ENCODE measurements around the gene PF4V1.

PF4V1 gene

GRCh38 chr4:73853246-73853704 lies at the start of gene PF4V1:
Gene PF4V1, plus strand, starts transcription at chr4:73853296. Its CDS starts 67 bp downstream, at chr4:73853363.
- TF ChIP-seq ZNF274 (IDR thresholded peaks at IDR 0.05; ENCODE audit: low read depth, low read length), result no peak
- no peak within 1 kb of the TSS for H3K4me3 ChIP-seq (ENCODE audit: low read length)

DNA sequence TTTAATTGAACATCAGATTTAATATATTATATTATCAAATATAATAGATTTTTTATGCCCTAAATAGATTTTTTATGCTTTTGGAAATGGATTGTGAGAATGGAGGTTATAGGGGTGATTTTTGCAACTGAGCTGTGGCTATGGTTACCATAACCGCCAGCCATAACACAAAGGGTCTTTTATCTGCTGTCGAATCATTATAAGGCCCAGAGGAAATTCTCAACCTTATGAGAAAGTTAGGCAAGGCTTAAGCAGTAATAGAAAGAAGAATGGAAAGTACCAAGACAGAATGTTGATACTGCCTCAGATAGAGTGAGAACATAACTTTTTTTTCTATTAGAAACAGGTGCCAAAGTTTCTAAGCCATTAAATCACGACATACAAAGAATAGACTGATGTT lies 42.9 kb upstream of the PF4V1 start:
- no peak for TF ChIP-seq ZNF274 (IDR thresholded peaks at IDR 0.05; ENCODE audit: low read depth, low read length)

GRCh38 chr4:73811841-73812240 lies 41.3 kb upstream of the PF4V1 start:
- H3K4me3 ChIP-seq (ENCODE audit: low read length), result no peak overlapping the region

More for the DNA sequence above, 42.9 kb upstream of the PF4V1 start:
- H3K4me3 ChIP-seq (ENCODE audit: low read length), result no peak overlapping the region

DNA sequence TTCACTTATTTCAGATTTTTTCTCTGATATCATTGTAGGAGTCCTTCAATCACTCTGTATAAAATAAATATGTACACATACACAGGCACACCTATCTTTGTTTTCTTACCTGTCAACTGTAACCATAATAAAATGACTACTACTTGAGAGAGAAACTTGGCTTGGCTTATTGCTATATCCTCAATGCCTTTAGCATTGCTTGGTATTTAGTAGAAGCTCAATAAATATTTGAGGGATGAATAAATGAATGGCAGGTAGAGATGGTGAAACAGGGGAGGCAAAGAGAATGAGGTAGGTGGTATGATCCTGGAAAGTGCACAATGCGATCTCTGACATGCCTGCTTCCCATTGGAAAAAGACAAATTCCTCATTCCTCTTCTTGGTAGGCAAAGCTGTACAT lies 38.4 kb upstream of the PF4V1 start:
- TF ChIP-seq ZNF274 (IDR thresholded peaks at IDR 0.05; ENCODE audit: low read depth, low read length), result no peak

More at GRCh38 chr4:73811841-73812240, 41.3 kb upstream of the PF4V1 start:
- TF ChIP-seq ZNF274 (IDR thresholded peaks at IDR 0.05; ENCODE audit: low read depth, low read length), result no peak

DNA sequence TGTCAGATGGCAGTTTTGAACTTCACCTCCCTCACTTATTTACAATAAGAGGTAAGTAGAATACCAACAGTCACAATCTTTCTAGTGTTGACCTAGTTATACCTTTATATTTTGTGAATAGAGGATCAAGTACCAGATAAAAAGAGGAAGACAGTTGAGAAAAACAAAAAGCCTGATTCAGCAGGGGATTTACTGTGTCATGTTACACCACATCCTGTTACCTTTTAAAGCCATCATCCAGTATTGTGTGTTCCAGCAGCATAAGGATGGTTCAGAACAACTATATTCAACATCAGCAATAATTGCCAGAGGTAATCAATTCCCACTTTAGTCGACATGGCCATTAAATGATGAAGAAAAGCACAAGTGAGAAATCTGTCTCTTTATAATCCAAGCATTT lies 38.0 kb upstream of the PF4V1 start:
- TF ChIP-seq ZNF274 (IDR thresholded peaks at IDR 0.05; ENCODE audit: low read depth, low read length), result no peak
- no peak overlapping the region for H3K4me3 ChIP-seq (ENCODE audit: low read length)

More for the DNA sequence above, 38.4 kb upstream of the PF4V1 start:
- no peak overlapping the region for H3K4me3 ChIP-seq (ENCODE audit: low read length)

GRCh38 chr4:73816814-73817213 lies 36.3 kb upstream of the PF4V1 start:
- no peak for TF ChIP-seq ZNF274 (IDR thresholded peaks at IDR 0.05; ENCODE audit: low read depth, low read length)
- no peak overlapping the region for H3K4me3 ChIP-seq (ENCODE audit: low read length)

- no peak overlapping the region for H3K4me3 ChIP-seq (ENCODE audit: low read length)
- no peak for TF ChIP-seq ZNF274 (IDR thresholded peaks at IDR 0.05; ENCODE audit: low read depth, low read length)
These were observed 35.8 kb upstream of the PF4V1 start for GRCh38 chr4:73817341-73817740.

GRCh38 chr4:73821325-73821724 lies 31.8 kb upstream of the PF4V1 start:
- no peak for TF ChIP-seq ZNF274 (IDR thresholded peaks at IDR 0.05; ENCODE audit: low read depth, low read length)

DNA sequence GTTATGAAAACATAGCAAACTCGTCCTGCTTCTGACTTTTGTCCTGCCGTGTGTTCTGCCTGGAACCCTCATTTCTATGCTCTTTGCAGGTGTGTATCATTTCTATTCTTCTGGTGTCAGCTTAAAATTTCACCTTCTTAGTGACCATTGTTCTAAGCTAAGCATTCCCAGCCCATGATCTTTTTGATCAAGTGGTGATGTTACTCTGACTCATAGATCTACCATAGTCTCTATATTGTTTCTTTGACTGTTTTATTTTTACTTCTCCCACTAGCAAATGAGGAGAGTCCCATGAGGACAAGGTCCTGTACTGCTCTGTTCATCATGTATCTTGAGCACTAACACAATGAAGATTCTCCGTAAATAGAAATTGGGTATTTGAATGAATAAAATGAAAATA lies 30.7 kb upstream of the PF4V1 start:
- no peak for TF ChIP-seq ZNF274 (IDR thresholded peaks at IDR 0.05; ENCODE audit: low read depth, low read length)
- H3K4me3 ChIP-seq (ENCODE audit: low read length), result no peak overlapping the region

More at GRCh38 chr4:73821325-73821724, 31.8 kb upstream of the PF4V1 start:
- no peak overlapping the region for H3K4me3 ChIP-seq (ENCODE audit: low read length)

DNA sequence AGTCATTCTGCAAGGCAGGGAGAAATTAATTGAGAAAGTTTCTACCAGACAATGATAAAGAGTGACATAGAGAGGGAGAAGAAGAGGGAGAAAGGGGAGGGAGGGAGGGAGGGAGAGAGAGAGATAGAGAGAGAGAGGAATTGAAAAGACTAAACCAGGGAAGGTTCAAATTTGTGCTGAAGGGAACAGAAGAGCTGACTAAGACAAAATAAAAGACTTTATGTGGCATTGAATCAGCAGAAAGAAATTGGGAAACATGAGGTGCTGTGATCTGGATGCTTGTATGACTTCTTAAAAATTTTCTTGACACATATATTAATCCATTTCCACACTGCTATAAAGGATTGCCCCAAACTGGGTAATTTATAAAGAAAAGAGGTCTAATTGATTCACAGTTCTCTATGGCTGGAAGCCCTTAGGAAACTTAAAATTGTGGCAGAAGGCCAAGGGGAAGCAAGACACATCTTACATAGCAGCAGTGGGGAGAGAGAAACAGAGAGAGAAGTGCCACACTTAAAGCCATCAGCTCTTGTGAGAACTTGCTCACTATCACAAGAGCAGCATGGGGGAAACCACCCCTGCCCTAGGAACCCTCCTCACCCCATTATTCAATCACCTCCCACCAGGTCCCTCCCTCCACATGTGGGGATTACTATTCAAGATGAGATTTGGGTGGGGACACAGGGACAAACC lies 30.1 kb upstream of the PF4V1 start:
- TF ChIP-seq ZNF274 (IDR thresholded peaks at IDR 0.05; ENCODE audit: low read depth, low read length), result no peak
- H3K4me3 ChIP-seq (ENCODE audit: low read length), result no peak overlapping the region

- no peak overlapping the region for H3K4me3 ChIP-seq (ENCODE audit: low read length)
- TF ChIP-seq ZNF274 (IDR thresholded peaks at IDR 0.05; ENCODE audit: low read depth, low read length), result no peak
These were observed 29.3 kb upstream of the PF4V1 start for GRCh38 chr4:73823760-73824159.

GRCh38 chr4:73828956-73829355 lies 24.1 kb upstream of the PF4V1 start:
- TF ChIP-seq ZNF274 (IDR thresholded peaks at IDR 0.05; ENCODE audit: low read depth, low read length), result no peak
- H3K4me3 ChIP-seq (ENCODE audit: low read length), result no peak overlapping the region

DNA sequence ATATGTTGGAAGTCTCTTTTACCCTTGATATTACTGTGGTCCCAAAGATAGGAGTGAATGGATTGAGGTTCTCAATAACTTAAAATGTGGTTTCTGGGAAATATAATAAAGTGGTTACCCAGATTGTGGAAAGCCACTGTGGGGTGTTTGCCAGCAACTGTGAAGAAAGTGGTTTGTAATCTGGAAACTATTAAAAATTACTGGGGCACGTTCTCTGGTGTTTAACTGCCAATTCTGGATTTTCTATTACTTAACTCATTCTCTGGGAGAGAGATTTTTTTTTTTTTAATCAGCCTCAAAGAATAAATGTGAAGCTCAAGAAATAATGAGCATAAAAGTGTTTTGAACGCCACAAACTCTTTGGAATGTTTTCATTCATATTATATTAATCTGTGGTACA lies 21.5 kb upstream of the PF4V1 start:
- TF ChIP-seq ZNF274 (IDR thresholded peaks at IDR 0.05; ENCODE audit: low read depth, low read length), result no peak
- no peak overlapping the region for H3K4me3 ChIP-seq (ENCODE audit: low read length)

DNA sequence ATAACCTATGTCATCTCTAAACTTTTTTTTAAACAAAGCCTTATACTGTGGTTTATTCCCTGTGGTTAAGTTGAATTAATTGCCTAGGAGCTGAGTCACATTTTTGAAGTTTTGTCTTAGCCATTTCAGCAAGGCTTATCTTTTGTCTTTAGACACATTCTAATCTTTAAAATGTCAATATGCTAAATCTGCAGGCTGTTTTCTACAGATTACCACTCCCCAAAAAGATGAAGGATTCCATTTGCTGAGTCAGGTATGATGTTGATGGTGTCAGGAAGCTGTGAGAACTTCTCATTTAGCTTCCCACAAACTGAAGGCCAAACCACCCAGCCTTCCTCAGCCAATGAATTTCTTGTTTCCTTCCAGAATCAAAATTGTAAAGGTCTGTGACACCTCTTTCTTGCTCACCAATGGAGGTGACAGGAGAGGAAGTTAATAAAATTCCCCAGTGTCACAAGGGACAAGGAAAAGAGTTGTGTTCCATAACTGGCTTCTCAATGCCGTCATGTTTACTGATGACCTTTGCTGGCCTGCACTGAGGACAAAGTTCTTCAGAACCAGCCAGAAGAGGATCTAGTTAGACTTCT lies 20.4 kb upstream of the PF4V1 start:
- H3K4me3 ChIP-seq (ENCODE audit: low read length), result no peak overlapping the region
- TF ChIP-seq ZNF274 (IDR thresholded peaks at IDR 0.05; ENCODE audit: low read depth, low read length), result no peak

Measured in GM08714 (cell line).